SK-N-SH (cell line): Measurements from ENCODE around the gene CCL23. TPM values are rescaled to one million over a fixed set of nuclear protein-coding genes. Genes with fewer than 3 reads are reported as not detected.

Experiments
- CTCF ChIA-PET: fragments of 300-600, 350-600 bp; formaldehyde crosslinking; extraction: SDS; loops from one replicate; lab custom pipeline; 2021; lab: Yijun Ruan, JAX
- POLR2A ChIA-PET: fragments of 350-600 bp; sonication (Branson Sonifier 250); formaldehyde crosslinking; extraction: SDS; loops from one replicate; lab custom pipeline; 2020; ENCODE audit warnings: antibody characterized with exemption, inconsistent platforms; lab: Yijun Ruan, JAX
- DNase-seq: peaks from one replicate; pipeline ENCODE4 v3.0.0; 2012
- H2AFZ ChIP-seq: fragments of 200-600 bp; sonication (generic); 2 replicates; pipeline ENCODE4 v1.8.1; 2016; ENCODE audit warnings: antibody characterized with exemption, mild to moderate bottlenecking, low read depth
- H3F3A ChIP-seq: fragments of 200-600 bp; sonication (generic); replicated peaks from 2 replicates; pipeline ENCODE3; 2016; ENCODE audit warnings: antibody characterized with exemption, mild to moderate bottlenecking; ENCODE audit not compliant: insufficient read depth
- H3K27ac ChIP-seq, 2 experiments: fragments of 200-500 bp in 1 of 2; fragments of 200-600 bp in 1 of 2; sonication (Bioruptor generic) in 1 of 2; sonication (generic), shearing (Covaris generic) in 1 of 2; 2 replicates each; pipeline versions ENCODE4 v1.5.1 to v1.6.1; 2014 to 2016; ENCODE audit warnings: low read depth in 2 of 2, inconsistent platforms in 1 of 2, low read length in 1 of 2, mild to moderate bottlenecking in 1 of 2, mixed read lengths in 1 of 2
- H3K27me3 ChIP-seq: fragments of 200-600 bp; sonication (generic), shearing (Covaris generic); 2 replicates; pipeline ENCODE4 v1.6.1; 2016; ENCODE audit warnings: mixed run types; ENCODE audit not compliant: insufficient read depth
- H3K36me3 ChIP-seq, 2 experiments: fragments of 200-500 bp in 1 of 2; fragments of 200-600 bp in 1 of 2; sonication (Bioruptor generic) in 1 of 2; sonication (generic) in 1 of 2; replicated peaks in 1 of 2; 2 replicates each; pipeline versions ENCODE3 to v1.5.1; 2014 to 2016; ENCODE audit warnings: low read length in 1 of 2, mild to moderate bottlenecking in 1 of 2; ENCODE audit not compliant: insufficient read depth in 2 of 2, control insufficient read depth in 1 of 2
- H3K4me1 ChIP-seq, 2 experiments: fragments of 200-500 bp in 1 of 2; fragments of 200-600 bp in 1 of 2; sonication (Bioruptor generic) in 1 of 2; sonication (generic), shearing (Covaris generic) in 1 of 2; 2 replicates each; pipeline versions ENCODE4 v1.5.1 to v1.6.1; 2014 to 2016; ENCODE audit warnings: low read depth in 1 of 2, low read length in 1 of 2, mixed run types in 1 of 2; ENCODE audit not compliant: insufficient read depth in 2 of 2, control insufficient read depth in 1 of 2
- H3K4me2 ChIP-seq: fragments of 200-600 bp; sonication (generic), shearing (Covaris generic); 2 replicates; pipeline ENCODE4 v1.6.1; 2017; ENCODE audit warnings: mixed run types
- H3K4me3 ChIP-seq, 2 experiments: fragments of 200-500 bp in 1 of 2; fragments of 200-600 bp in 1 of 2; sonication (Bioruptor generic) in 1 of 2; sonication (generic), shearing (Covaris generic) in 1 of 2; 2 replicates each; pipeline versions ENCODE4 v1.5.1 to v1.8.1; 2014 to 2016; ENCODE audit warnings: low read depth in 2 of 2, inconsistent platforms in 1 of 2, low read length in 1 of 2, mild to moderate bottlenecking in 1 of 2, mixed read lengths in 1 of 2, moderate library complexity in 1 of 2
- H3K79me2 ChIP-seq: fragments of 200-600 bp; sonication (generic); 2 replicates; pipeline ENCODE4 v1.8.1; 2017; ENCODE audit warnings: mild to moderate bottlenecking; ENCODE audit not compliant: insufficient read depth
- H3K9ac ChIP-seq: fragments of 200-600 bp; sonication (generic); 2 replicates; pipeline ENCODE4 v1.6.1; 2017; ENCODE audit warnings: mixed run types
- H3K9me2 ChIP-seq: fragments of 200-600 bp; sonication (generic); 2 replicates; pipeline ENCODE4 v1.6.1; 2017; ENCODE audit warnings: mixed run types
- H3K9me3 ChIP-seq: fragments of 200-600 bp; sonication (generic); 2 replicates; pipeline ENCODE4 v1.6.1; 2017; ENCODE audit warnings: mixed run types, mild to moderate bottlenecking, moderate library complexity
- H4K20me1 ChIP-seq: fragments of 200-600 bp; sonication (generic); 2 replicates; pipeline ENCODE4 v1.6.1; 2017; ENCODE audit warnings: mild to moderate bottlenecking, mixed run types; ENCODE audit not compliant: insufficient read depth
- CTCF ChIP-seq: fragments of 200-600 bp; sonication (generic); IDR thresholded peaks from 2 replicates; pipeline ENCODE4 v1.6.1; 2017; ENCODE audit warnings: antibody characterized with exemption, mild to moderate bottlenecking, moderate library complexity
- FOXJ3 ChIP-seq: sonication (generic); formaldehyde crosslinking; IDR thresholded peaks from 2 replicates; pipeline ENCODE4 v1.5.1; 2020; ENCODE audit warnings: mild to moderate bottlenecking, missing genetic modification reagents
- GABPA ChIP-seq: IDR thresholded peaks from 2 replicates; pipeline ENCODE4 v1.4.0; 2012; ENCODE audit warnings: low read depth, mild to moderate bottlenecking
- MAX ChIP-seq: IDR thresholded peaks from 2 replicates; pipeline ENCODE4 v1.4.0; 2012; ENCODE audit warnings: low read depth
- MXI1 ChIP-seq: IDR thresholded peaks from 2 replicates; pipeline ENCODE4 v1.6.1; 2012; ENCODE audit warnings: mild to moderate bottlenecking, low read depth, low read length, improper control_type of control experiment
- NFIC ChIP-seq: IDR thresholded peaks from 2 replicates; pipeline ENCODE4 v1.4.0; 2012; ENCODE audit warnings: borderline replicate concordance
- NRF1 ChIP-seq: IDR thresholded peaks from 2 replicates; pipeline ENCODE4 v1.6.1; 2012; ENCODE audit warnings: low read depth, mild to moderate bottlenecking, low read length
- POLR2AphosphoS5 ChIP-seq: IDR thresholded peaks from 2 replicates; pipeline ENCODE4 v1.6.1; 2012; ENCODE audit warnings: low read depth, low read length
- RAD21 ChIP-seq: IDR thresholded peaks from 2 replicates; pipeline ENCODE4 v1.6.1; 2012; ENCODE audit warnings: mild to moderate bottlenecking, low read length
- RFX5 ChIP-seq: IDR thresholded peaks from 2 replicates; pipeline ENCODE4 v1.6.1; 2012; ENCODE audit warnings: mild to moderate bottlenecking, improper control_type of control experiment, low read length
- RXRA ChIP-seq: IDR thresholded peaks from 2 replicates; pipeline ENCODE4 v1.4.0; 2012; ENCODE audit warnings: low read depth, mild to moderate bottlenecking, borderline replicate concordance
- SIN3A ChIP-seq: IDR thresholded peaks from 2 replicates; pipeline ENCODE4 v1.6.1; 2012; ENCODE audit warnings: low read depth, mild to moderate bottlenecking, low read length, moderate library complexity, borderline replicate concordance
- TAF1 ChIP-seq: IDR thresholded peaks from 2 replicates; pipeline ENCODE4 v1.6.1; 2012; ENCODE audit warnings: low read depth, mild to moderate bottlenecking, low read length, moderate library complexity, borderline replicate concordance
- USF2 ChIP-seq: fragments of 150-350 bp; IDR thresholded peaks from 2 replicates; pipeline ENCODE4 v1.6.1; 2017; ENCODE audit warnings: antibody characterized with exemption, low read length, low read depth, borderline replicate concordance
- YY1 ChIP-seq: IDR thresholded peaks from 2 replicates; pipeline ENCODE4 v1.4.0; 2012; ENCODE audit warnings: low read depth, mild to moderate bottlenecking
- WGBS: methylation state at CpG from one replicate; pipeline ENCODE4 v1.1.6; 2017; ENCODE audit warnings: low lambda C conversion rate; 5-methylcytosine and 5-hydroxymethylcytosine counted together
- polyA plus RNA-seq, 3 experiments: library from polyadenylated mRNA; depleted of rRNA; stranded (reverse); fragments of >200 nt; gene quantifications; 2 replicates each; pipeline ENCODE4 v1.2.3, GENCODE V29; 2012
- TF ChIP-seq, protein P1 (sequence below): IDR thresholded peaks from 2 replicates; pipeline ENCODE4 v1.4.0; 2012; ENCODE audit warnings: low read depth, borderline replicate concordance
- TF ChIP-seq, protein P2 (sequence below): IDR thresholded peaks from 2 replicates; pipeline ENCODE4 v1.4.0; 2012; ENCODE audit warnings: low read depth, borderline replicate concordance

Gene CCL23
- polyA plus RNA-seq, 1 of the 3 experiments (the other 2 are of a cell fraction) = not detected

DNA sequence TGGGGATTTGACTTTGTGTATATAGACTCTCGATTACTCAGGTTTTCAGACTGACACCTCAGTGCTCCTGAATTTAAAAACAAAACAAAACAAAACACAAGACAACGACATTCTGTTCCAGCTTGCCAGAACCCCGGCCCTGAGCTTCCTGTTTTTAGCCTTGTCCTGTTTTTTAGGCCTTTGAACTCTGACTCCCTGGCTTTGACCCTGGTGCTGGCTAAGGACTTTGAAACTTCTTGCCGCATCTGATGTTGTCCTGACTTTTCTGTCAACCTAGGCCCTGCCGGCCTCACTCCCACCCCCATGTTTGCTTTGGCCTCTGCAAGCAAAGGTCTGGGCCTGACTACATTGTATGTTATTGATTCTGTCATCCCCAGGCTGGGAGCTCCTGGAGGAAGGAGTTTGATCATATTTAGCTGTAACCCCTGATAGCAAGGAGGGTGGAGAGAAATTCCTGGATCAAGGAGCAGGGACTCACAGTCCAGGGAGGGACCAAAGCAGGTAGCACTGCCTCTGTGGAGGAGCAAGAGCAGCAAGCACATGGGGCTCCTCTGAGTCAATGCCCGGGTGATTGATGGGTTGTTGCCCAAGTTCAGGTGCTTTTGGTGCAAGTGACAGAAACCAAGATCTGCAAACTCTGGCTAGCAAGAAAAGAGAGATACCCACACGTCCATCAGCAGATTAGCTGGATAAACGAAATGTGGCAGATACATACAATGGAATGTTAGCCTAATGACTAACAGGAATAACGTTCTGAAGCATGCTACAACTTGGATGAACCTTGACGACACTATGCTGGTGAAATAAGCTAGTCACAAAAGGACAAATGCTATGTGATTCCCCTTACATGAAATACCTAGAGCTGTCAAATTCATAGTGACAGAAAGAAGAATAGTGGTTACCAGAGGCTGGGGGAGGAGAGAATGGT is 44.2 kb downstream of the CCL23 start:
- Histone ChIP-seq H3K4me2 (no peak overlapping the region), H3K27me3 (peaks cover 25% of the 10 kb centered on the region; the same call in 1 of the 2 replicates), H3K79me2 (no peaks in the 10 kb centered on the region), H3K4me1 (no peaks in the 10 kb centered on the region), H3K9me2 (no peaks in the 10 kb centered on the region), H4K20me1 (no peaks in the 10 kb centered on the region), H3K27ac (no peak overlapping the region), H3K36me3 (no peaks in the 10 kb centered on the region), H3K9me3 (no peaks in the 10 kb centered on the region), H2AFZ (no peak overlapping the region), H3K4me3 (no peak overlapping the region), H3K9ac (no peak overlapping the region), H3F3A (no peaks in the 10 kb centered on the region)
- CTCF ChIA-PET = interaction anchor here (0.7 to 5.7 kb wide), 5 partner anchors 12 to 509 kb away, joined by 3 to 48 read pairs (median 4); no protein-coding TSS in a partner anchor
- POLR2A ChIA-PET = no interaction called here
- WGBS = 31% methylated on average over 10 of the region's 10 CpGs
- no peak for DNase-seq
- TF ChIP-seq RXRA = no peak
- TF ChIP-seq TAF1 = no peak
- TF ChIP-seq YY1 = no peak
- TF ChIP-seq, protein P1, sequence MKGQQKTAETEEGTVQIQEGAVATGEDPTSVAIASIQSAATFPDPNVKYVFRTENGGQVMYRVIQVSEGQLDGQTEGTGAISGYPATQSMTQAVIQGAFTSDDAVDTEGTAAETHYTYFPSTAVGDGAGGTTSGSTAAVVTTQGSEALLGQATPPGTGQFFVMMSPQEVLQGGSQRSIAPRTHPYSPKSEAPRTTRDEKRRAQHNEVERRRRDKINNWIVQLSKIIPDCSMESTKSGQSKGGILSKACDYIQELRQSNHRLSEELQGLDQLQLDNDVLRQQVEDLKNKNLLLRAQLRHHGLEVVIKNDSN = no peak
- TF ChIP-seq CTCF = no peak
- no peak for TF ChIP-seq USF2
- TF ChIP-seq POLR2AphosphoS5 = no peak
- no peak for TF ChIP-seq MXI1
- TF ChIP-seq FOXJ3 (CRISPR knock-in tag) = no peak
- no peak for TF ChIP-seq GABPA
- TF ChIP-seq SIN3A = no peak

- no peak overlapping the region for H3K9ac ChIP-seq
- POLR2A ChIA-PET = no interaction called here
- CTCF ChIA-PET = interaction anchor here (0.7 to 5.7 kb wide), 4 partner anchors 100 to 510 kb away, joined by 4 to 48 read pairs (median 5); no protein-coding TSS in a partner anchor
- H3K9me3 ChIP-seq = no peaks in the 10 kb centered on the region
- DNase-seq = no peak
- no peaks in the 10 kb centered on the region for H3K9me2 ChIP-seq
- H3K4me1 ChIP-seq = no peaks in the 10 kb centered on the region
- H3K27ac ChIP-seq = no peak overlapping the region
- no peak for TF ChIP-seq MXI1
- no peak for TF ChIP-seq SIN3A
- TF ChIP-seq MAX = no peak
- no peak for TF ChIP-seq GABPA
- TF ChIP-seq, protein P1 = no peak
- no peak for TF ChIP-seq NRF1
- TF ChIP-seq, protein P2, sequence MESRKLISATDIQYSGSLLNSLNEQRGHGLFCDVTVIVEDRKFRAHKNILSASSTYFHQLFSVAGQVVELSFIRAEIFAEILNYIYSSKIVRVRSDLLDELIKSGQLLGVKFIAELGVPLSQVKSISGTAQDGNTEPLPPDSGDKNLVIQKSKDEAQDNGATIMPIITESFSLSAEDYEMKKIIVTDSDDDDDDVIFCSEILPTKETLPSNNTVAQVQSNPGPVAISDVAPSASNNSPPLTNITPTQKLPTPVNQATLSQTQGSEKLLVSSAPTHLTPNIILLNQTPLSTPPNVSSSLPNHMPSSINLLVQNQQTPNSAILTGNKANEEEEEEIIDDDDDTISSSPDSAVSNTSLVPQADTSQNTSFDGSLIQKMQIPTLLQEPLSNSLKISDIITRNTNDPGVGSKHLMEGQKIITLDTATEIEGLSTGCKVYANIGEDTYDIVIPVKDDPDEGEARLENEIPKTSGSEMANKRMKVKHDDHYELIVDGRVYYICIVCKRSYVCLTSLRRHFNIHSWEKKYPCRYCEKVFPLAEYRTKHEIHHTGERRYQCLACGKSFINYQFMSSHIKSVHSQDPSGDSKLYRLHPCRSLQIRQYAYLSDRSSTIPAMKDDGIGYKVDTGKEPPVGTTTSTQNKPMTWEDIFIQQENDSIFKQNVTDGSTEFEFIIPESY = no peak
- TF ChIP-seq NFIC = no peak
- TF ChIP-seq RAD21 = no peak
- TF ChIP-seq RFX5 = no peak
- H3K27me3 ChIP-seq = peaks cover 30% of the 10 kb centered on the region; the same call in 1 of the 2 replicates
- no peak overlapping the region for H3K4me3 ChIP-seq
- no peaks in the 10 kb centered on the region for H4K20me1 ChIP-seq
- whole genome bisulfite sequencing = 60% methylated on average over 4 of the region's 4 CpGs
- H3K4me2 ChIP-seq = no peak overlapping the region
- no peak overlapping the region for H2AFZ ChIP-seq
- H3K36me3 ChIP-seq = no peaks in the 10 kb centered on the region
- no peaks in the 10 kb centered on the region for H3F3A ChIP-seq
- no peaks in the 10 kb centered on the region for H3K79me2 ChIP-seq
Measured at GRCh38 chr17:35972945-35973332, 44.8 kb downstream of the CCL23 start.
